GM10847 (cell line): ENCODE measurements around the gene TBC1D1.

Experiments
- POLR2A ChIP-seq: IDR thresholded peaks from 2 replicates; pipeline ENCODE4 v1.6.1; 2011; ENCODE audit not compliant: insufficient read length; ENCODE audit errors: extremely low read depth

The TBC1D1 gene

GRCh38 chr4:38005637-38006036, 114.8 kb downstream of the TBC1D1 start:
- no peak for TF ChIP-seq POLR2A

DNA sequence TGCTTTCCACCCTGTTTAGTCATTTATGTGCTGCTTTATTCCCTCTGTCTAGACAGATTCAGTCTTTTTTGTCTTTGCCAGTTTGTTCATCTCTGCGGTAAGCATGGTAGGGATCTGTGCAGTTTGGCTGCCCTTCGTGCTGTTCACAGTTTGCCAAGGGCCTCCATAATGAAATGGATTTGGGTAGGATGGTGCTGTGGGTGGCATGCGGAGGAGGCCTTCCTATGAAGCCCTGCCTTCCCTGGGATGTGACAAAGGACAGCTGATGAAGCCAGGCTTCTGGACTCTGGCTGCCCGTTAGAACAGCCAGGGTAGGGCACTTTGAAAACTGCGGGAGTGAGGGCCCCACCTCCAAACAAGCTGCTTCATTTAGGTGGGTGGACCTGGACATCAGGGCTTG, 116.8 kb downstream of the TBC1D1 start:
- TF ChIP-seq POLR2A = no peak

- no peak for TF ChIP-seq POLR2A
Measured at GRCh38 chr4:38008571-38009021, 117.7 kb downstream of the TBC1D1 start.

- TF ChIP-seq POLR2A = no peak
Measured at GRCh38 chr4:38009421-38009820, 118.5 kb downstream of the TBC1D1 start.

DNA sequence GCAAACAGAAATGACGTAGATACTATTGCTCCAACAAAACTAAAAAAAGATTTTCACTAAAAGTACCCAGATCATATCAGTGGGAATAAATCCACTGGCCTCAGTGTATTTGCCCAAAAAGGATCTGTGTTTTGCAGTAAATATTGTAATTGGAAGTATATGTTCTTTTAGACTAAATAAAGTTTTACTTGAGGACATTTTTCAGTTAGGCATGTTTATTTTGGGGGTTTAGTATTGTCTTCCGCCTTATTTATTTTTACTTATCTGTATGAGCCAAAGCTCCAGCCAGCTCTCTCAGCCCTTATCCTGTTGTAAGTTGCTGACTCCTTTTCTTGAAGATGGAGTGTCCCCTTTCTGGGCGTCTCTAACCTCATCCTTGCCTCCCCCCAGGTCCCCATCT, 119.1 kb downstream of the TBC1D1 start:
- TF ChIP-seq POLR2A = no peak

GRCh38 chr4:38011511-38012162, 120.8 kb downstream of the TBC1D1 start:
- TF ChIP-seq POLR2A = no peak

DNA sequence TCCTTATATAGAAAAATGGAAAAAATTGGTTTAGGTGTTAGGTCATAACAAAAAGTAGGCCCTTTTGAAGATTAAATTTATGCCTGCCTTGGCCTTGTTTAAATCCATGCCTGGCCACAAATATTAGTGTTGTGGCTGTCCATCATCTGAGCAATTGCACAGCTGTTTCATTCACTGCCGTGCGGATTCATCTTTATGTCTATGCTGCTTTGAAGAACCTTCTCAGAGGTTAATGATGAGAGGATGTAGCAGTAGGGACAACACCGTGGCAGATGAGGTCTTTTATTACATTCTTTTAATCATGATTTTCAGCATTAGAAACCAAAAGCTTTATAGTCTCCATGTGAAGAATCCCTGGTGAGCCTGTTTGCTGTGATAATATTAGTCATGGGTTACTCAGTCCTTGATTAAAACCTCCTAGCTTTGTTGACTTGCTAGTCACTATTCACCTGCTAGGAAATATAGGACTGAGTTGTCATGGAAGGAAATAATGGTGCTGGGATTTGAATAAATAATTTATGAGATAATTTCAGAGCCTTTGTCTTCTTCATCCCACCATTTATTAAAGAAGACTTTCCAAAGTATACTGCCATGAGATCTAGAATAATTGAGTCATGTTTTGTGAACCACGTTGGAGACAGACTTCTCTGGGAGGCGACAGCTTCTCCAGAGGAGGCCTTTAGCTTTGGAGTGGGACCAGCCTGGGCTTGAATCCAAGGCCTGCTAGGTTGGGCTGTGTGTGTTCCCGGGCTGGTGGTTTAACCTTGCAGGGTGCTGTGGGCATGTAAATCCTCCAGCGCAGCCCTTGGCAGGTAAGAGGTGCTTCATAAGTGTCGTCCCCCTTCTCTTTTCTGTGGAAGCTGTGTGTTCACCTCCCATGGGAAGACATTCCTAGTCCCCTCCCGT, 122.8 kb downstream of the TBC1D1 start:
- TF ChIP-seq POLR2A = no peak

DNA sequence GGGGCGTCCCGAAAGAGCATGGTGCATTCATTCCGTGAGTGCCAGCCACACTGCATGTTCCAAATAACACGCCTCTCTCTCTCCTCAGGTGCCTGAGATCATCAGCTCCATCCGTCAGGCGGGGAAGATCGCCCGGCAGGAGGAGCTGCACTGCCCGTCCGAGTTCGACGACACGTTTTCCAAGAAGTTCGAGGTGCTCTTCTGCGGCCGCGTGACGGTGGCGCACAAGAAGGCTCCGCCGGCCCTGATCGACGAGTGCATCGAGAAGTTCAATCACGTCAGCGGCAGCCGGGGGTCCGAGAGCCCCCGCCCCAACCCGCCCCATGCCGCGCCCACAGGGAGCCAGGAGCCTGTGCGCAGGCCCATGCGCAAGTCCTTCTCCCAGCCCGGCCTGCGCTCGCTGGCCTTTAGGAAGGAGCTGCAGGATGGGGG, 123.6 kb downstream of the TBC1D1 start:
- TF ChIP-seq POLR2A = no peak

DNA sequence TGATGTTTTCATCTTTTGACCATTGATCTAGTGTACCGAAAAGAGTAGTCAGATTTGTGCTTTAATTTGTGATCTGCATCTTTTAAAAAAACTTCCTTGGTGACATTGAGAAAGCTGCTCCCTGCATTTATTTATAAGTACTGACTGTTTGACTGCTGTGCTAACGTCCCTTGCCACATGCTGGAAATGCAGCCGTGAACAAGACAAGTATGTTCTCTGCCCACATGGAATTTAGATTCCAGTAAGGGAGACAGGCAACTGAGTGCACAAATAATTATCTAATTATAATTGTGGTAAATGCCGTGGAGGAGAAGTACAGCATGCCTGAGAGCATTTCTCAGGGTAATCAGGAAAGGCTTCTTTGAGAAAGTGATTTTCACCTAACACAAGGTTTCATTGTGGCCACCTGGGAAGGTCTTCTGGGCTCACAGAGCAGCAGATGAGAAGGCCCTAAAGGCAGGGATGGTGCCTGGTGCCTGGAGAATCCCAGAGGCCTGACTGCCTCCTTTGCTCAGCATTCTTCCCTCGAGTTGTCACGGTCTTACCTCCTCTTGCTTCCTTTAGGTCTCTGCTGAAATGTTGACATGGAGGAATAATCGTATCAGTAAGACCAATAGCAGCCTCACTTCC, 125.1 kb downstream of the TBC1D1 start:
- TF ChIP-seq POLR2A = no peak

- TF ChIP-seq POLR2A = no peak
Measured at GRCh38 chr4:38016698-38017097, 125.8 kb downstream of the TBC1D1 start.

GRCh38 chr4:38017609-38018008, 126.7 kb downstream of the TBC1D1 start:
- TF ChIP-seq POLR2A = no peak

GRCh38 chr4:38020386-38020785, 129.5 kb downstream of the TBC1D1 start:
- TF ChIP-seq POLR2A = no peak

- no peak for TF ChIP-seq POLR2A
Measured at GRCh38 chr4:38021751-38022150, 130.9 kb downstream of the TBC1D1 start.

GRCh38 chr4:38023347-38024205, 132.7 kb downstream of the TBC1D1 start:
- TF ChIP-seq POLR2A = no peak

DNA sequence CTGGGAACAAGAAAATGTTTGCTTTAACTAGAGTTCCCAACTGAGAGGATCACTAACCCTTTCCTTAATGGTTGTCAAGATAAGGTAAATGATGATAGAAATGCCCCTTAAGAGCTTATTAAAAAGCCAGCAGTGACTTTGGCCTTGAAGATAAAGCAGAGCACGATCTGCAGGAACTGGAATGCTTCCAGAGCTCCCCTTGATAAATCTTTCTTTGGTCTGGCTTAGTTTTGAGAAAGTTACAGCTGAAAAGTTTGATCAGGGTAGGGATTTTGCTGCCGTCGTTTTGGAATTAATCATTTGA, 133.3 kb downstream of the TBC1D1 start:
- TF ChIP-seq POLR2A = no peak
